ENCODE results near the gene C12orf57.

GRCh38 chr12:6963791-6964413 lies 20.1 kb downstream of the C12orf57 start:
- TF ChIP-seq KDM1A (IDR thresholded peaks at IDR 0.05; ENCODE audit: low read depth) (no peak), JUN (IDR thresholded peaks at IDR 0.05) (no peak), ESRRA (IDR thresholded peaks at IDR 0.05; ENCODE audit: borderline replicate concordance, low read length) (no peak), CTCF (IDR thresholded peaks at IDR 0.05) (no peak), EP300 (IDR thresholded peaks at IDR 0.05) (no peak), MAZ (IDR thresholded peaks at IDR 0.05; ENCODE audit: borderline replicate concordance, low read depth, low read length) (no peak), POLR2A (IDR thresholded peaks at IDR 0.05; ENCODE audit: low read length) (no peak), ELK1 (IDR thresholded peaks at IDR 0.05; ENCODE audit: low read depth, low read length) (no peak), JUNB (IDR thresholded peaks at IDR 0.05) (no peak), FOSB (CRISPR knock-in tag; IDR thresholded peaks at IDR 0.05) (no peak), CHD2 (IDR thresholded peaks at IDR 0.05; ENCODE audit: low read length, partially characterized antibody) (no peak), ZFP36 (IDR thresholded peaks at IDR 0.05; ENCODE audit: borderline replicate concordance, partially characterized antibody) (no peak)
- TF ChIP-seq, protein P1, sequence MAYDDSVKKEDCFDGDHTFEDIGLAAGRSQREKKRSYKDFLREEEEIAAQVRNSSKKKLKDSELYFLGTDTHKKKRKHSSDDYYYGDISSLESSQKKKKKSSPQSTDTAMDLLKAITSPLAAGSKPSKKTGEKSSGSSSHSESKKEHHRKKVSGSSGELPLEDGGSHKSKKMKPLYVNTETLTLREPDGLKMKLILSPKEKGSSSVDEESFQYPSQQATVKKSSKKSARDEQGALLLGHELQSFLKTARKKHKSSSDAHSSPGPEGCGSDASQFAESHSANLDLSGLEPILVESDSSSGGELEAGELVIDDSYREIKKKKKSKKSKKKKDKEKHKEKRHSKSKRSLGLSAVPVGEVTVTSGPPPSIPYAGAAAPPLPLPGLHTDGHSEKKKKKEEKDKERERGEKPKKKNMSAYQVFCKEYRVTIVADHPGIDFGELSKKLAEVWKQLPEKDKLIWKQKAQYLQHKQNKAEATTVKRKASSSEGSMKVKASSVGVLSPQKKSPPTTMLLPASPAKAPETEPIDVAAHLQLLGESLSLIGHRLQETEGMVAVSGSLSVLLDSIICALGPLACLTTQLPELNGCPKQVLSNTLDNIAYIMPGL (CRISPR knock-in tag; IDR thresholded peaks at IDR 0.05; ENCODE audit: borderline replicate concordance), result no peak
- TF ChIP-seq, protein P2, sequence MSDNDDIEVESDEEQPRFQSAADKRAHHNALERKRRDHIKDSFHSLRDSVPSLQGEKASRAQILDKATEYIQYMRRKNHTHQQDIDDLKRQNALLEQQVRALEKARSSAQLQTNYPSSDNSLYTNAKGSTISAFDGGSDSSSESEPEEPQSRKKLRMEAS (IDR thresholded peaks at IDR 0.05), result no peak

Measured in A549 (cell line).